PC-3 (cell line): ENCODE data around the gene PLEKHA5.

Source experiments
- CTCF ChIP-seq: fragments of 300-600 bp; sonication (generic); conservative IDR thresholded peaks from 2 replicates; pipeline ENCODE4 v1.5.1; 2017; ENCODE audit warnings: antibody characterized with exemption, low read depth, mild to moderate bottlenecking, low read length
- EZH2 ChIP-seq: fragments of 300-600 bp; sonication (generic); IDR thresholded peaks from one replicate; pipeline ENCODE4 v1.6.1; 2017; ENCODE audit warnings: antibody characterized with exemption, mild to moderate bottlenecking, low read length; ENCODE audit not compliant: unreplicated experiment

GRCh38 chr12:19150273-19150900, 20.9 kb downstream of the PLEKHA5 start:
- TF ChIP-seq EZH2 (no peak), CTCF (no peak)
